Small intestine (tissue), 16 donors: ENCODE measurements around the gene PPP1R15A. TPM values are rescaled to one million over a fixed set of nuclear protein-coding genes. Genes with fewer than 3 reads are reported as not detected.
A peak's percentile ranks its signal among the peaks of the same experiment; 100 is the strongest.

ENCODE experiments used
- DNase-seq, 2 donors: peaks; one replicate each; pipeline versions ENCODE4 v3.0.0 to v3.0.0-alpha.2; 2013
- FAIRE-seq: peaks from 2 replicates; lab custom pipeline; 2012; peaks lifted over from hg19 to GRCh38; lab: Jason Lieb, UNC
- H3K27ac ChIP-seq, 3 donors: one replicate each; pipeline ENCODE4 v1.5.1; 2013; ENCODE audit warnings: low read length in 2 of 3, mild to moderate bottlenecking in 2 of 3, control low read depth in 1 of 3, inconsistent platforms in 1 of 3, low read depth in 1 of 3, moderate library complexity in 1 of 3
- H3K27me3 ChIP-seq, 3 donors: one replicate each; pipeline ENCODE4 v1.6.1; 2013; ENCODE audit warnings: low read length in 3 of 3, inconsistent platforms in 1 of 3; ENCODE audit not compliant: control insufficient read depth in 3 of 3, insufficient read depth in 3 of 3
- H3K36me3 ChIP-seq, 3 donors: one replicate each; pipeline ENCODE4 v1.6.1; 2013; ENCODE audit warnings: low read length in 3 of 3, inconsistent platforms in 1 of 3, low read depth in 1 of 3, mild to moderate bottlenecking in 1 of 3, moderate library complexity in 1 of 3; ENCODE audit not compliant: control insufficient read depth in 3 of 3, insufficient read depth in 2 of 3
- H3K4me1 ChIP-seq, 3 donors: one replicate each; pipeline ENCODE4 v1.6.1; 2013; ENCODE audit warnings: low read length in 2 of 3, inconsistent platforms in 1 of 3, low read depth in 1 of 3, mild to moderate bottlenecking in 1 of 3, moderate library complexity in 1 of 3; ENCODE audit not compliant: control insufficient read depth in 3 of 3, insufficient read depth in 2 of 3
- H3K4me3 ChIP-seq, 3 donors: one replicate each; pipeline ENCODE4 v1.5.1; 2013; ENCODE audit warnings: low read length in 3 of 3, control low read depth in 1 of 3, inconsistent platforms in 1 of 3, low read depth in 1 of 3, mild to moderate bottlenecking in 1 of 3, moderate library complexity in 1 of 3
- H3K9me3 ChIP-seq, 2 donors: one replicate each; pipeline ENCODE4 v1.6.1; 2013; ENCODE audit warnings: low read depth in 1 of 2, low read length in 1 of 2; ENCODE audit not compliant: control insufficient read depth in 2 of 2, insufficient read depth in 1 of 2
- WGBS, 3 donors: extraction: QIAGEN DNeasy Blood & Tissue Kit; methylation state at CpG; one replicate each; pipeline ENCODE4 v1.1.7; 2013; 5-methylcytosine and 5-hydroxymethylcytosine counted together
- long read RNA-seq, 10 donors: transcript quantifications; one replicate each; lab custom pipeline, GENCODE V29; 2026
- polyA plus RNA-seq, 4 donors: library from polyadenylated mRNA; stranded (reverse) in 3 of 4; unstranded in 1 of 4; fragments of 200-250 nt in 3 of 4; fragments of 120-200 nt in 1 of 4; gene quantifications; one replicate each; pipeline versions ENCODE4 v1.2.1 to v1.2.3, GENCODE V29; 2013
- donor health status: healthy with polysubstance abuse.
- donor health status: control.
- donor health status: control.
- donor health status: Bipolar disorder and iron deficiency.
- donor health status: healthy.

PPP1R15A gene
- 10 to 100 TPM; 52.8 to 73.0 (median 60.6) TPM for polyA plus RNA-seq
- long read RNA-seq, donor 1, transcript PPP1R15A-202 (1 exons, 1,725 nt), result major isoform, 40 of 134 reads
- long read RNA-seq, donor 1, transcript PPP1R15A-201 (3 exons, 2,378 nt), result minor isoform, 12 of 134 reads
- long read RNA-seq, donor 1, partial matches to known transcripts, result 82 of 134 reads
- long read RNA-seq, donor 1, other reads (novel, unspliced or antisense), result 0 of 134 reads
- long read RNA-seq, donor 2, partial matches to known transcripts, result 7 of 11 reads
- long read RNA-seq, donor 2, other reads (novel, unspliced or antisense), result 0 of 11 reads
- long read RNA-seq, donor 3, transcript PPP1R15A-202 (1 exons, 1,725 nt), result major isoform, 14 of 51 reads
- long read RNA-seq, donor 3, partial matches to known transcripts, result 33 of 51 reads
- long read RNA-seq, donor 3, other reads (novel, unspliced or antisense), result 0 of 51 reads
- long read RNA-seq, donor 4, partial matches to known transcripts, result 0 of 1 reads
- long read RNA-seq, donor 4, other reads (novel, unspliced or antisense), result 0 of 1 reads
- long read RNA-seq, donor 5, transcript PPP1R15A-202 (1 exons, 1,725 nt), result major isoform, 6 of 17 reads
- long read RNA-seq, donor 5, transcript PPP1R15A-201 (3 exons, 2,378 nt), result major isoform, 6 of 17 reads
- long read RNA-seq, donor 5, partial matches to known transcripts, result 5 of 17 reads
- long read RNA-seq, donor 5, other reads (novel, unspliced or antisense), result 0 of 17 reads
- long read RNA-seq, donor 6, transcript PPP1R15A-202 (1 exons, 1,725 nt), result major isoform, 9 of 52 reads
- long read RNA-seq, donor 6, partial matches to known transcripts, result 40 of 52 reads
- long read RNA-seq, donor 6, other reads (novel, unspliced or antisense), result 0 of 52 reads
- long read RNA-seq, donor 7, transcript PPP1R15A-202 (1 exons, 1,725 nt), result minor isoform, 28 of 173 reads
- long read RNA-seq, donor 7, transcript PPP1R15A-201 (3 exons, 2,378 nt), result major isoform, 35 of 173 reads
- long read RNA-seq, donor 7, partial matches to known transcripts, result 110 of 173 reads
- long read RNA-seq, donor 7, other reads (novel, unspliced or antisense), result 0 of 173 reads
- long read RNA-seq, donor 8, partial matches to known transcripts, result 6 of 8 reads
- long read RNA-seq, donor 8, other reads (novel, unspliced or antisense), result 0 of 8 reads
- long read RNA-seq, donor 9, transcript PPP1R15A-202 (1 exons, 1,725 nt), result major isoform, 6 of 29 reads
- long read RNA-seq, donor 9, partial matches to known transcripts, result 20 of 29 reads
- long read RNA-seq, donor 9, other reads (novel, unspliced or antisense), result 0 of 29 reads
- long read RNA-seq, donor 10, transcript PPP1R15A-202 (1 exons, 1,725 nt), result major isoform, 12 of 45 reads
- long read RNA-seq, donor 10, partial matches to known transcripts, result 30 of 45 reads
- long read RNA-seq, donor 10, other reads (novel, unspliced or antisense), result 0 of 45 reads

DNA sequence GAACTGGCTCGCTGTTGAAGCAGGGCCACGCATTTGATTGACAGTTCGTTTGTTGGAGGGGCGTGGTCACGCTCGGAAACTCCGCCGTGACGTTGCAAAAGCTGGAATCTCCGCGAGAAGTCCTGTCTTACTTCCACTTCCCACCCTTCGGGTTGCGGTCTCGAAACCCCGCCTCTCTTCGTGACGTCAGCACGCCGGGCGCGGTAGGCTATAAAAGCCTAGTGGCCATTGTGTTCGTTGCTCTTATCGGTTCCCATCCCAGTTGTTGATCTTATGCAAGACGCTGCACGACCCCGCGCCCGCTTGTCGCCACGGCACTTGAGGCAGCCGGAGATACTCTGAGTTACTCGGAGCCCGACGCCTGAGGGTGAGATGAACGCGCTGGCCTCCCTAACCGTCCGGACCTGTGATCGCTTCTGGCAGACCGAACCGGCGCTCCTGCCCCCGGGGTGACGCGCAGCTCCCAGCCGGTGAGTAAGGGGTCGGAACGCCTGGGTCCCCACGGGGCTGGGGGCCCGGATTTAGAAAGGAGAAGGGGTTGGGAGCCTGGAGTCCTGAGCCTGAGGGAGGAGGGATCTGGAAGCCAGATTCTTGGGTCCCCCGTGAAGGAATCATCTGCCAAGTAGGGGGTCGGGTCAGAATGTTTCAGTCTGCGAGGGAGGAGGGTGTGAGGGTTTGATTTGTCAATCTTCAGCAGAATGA lies at the start of gene PPP1R15A:
Gene PPP1R15A, plus strand, starts transcription at position 240 of the 702 bp plus-strand sequence. CDS start 813 bp downstream, outside the sequence.
- Histone ChIP-seq H3K27me3 (no peaks in the 10 kb centered on the region), H3K4me1 (peaks cover 0 to 50% (median 3%) of the 10 kb centered on the region in 3 donors), H3K9me3 (no peaks in the 10 kb centered on the region), H3K27ac (peak within 1 kb of the TSS; percentile 99 to 100 (median 100)), H3K4me3 (peak within 1 kb of the TSS; percentile 95 to 97 (median 97)), H3K36me3 (peaks cover 4 to 43% (median 8%) of the 10 kb centered on the region in 3 donors)
- 0 to 1% (median 0%) methylated on average over 53 of the region's 53 CpGs for whole genome bisulfite sequencing, 3 donors
- DNase-seq (peak; percentile 99), FAIRE-seq (no peak)

DNA sequence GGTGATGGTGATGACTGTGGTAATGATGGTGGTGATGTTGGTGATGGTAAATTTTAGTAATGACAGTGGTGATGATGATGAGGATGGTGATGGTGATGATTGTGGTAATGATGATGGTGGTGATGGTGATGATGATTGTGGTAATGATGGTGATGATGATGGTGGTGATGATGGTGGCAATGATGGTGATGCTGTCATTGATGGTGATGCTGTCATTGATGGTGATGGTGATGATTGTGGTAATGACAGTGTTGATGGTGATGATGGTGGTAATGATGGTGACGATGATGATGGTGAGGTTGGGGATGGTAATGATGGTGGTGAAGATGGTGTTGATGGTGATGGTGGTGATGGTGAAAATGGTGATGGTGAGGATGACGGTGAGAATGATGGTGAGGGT lies 49.7 kb upstream of the PPP1R15A start:
- H3K4me1 ChIP-seq, result peaks cover 0 to 5% (median 0%) of the 10 kb centered on the region in 3 donors
- FAIRE-seq, result no peak
- WGBS, 3 donors, result 97 to 100% (median 98%) methylated on average over 2 of the region's 2 CpGs
- H3K27me3 ChIP-seq, result no peaks in the 10 kb centered on the region
- no peak for DNase-seq
- H3K27ac ChIP-seq, result no peak overlapping the region
- peaks cover 0 to 2% of the 10 kb centered on the region in 2 donors for H3K9me3 ChIP-seq
- H3K36me3 ChIP-seq, result peaks cover 0 to 42% (median 0%) of the 10 kb centered on the region in 3 donors
- H3K4me3 ChIP-seq, result no peak overlapping the region

GRCh38 chr19:48826606-48827020 lies 45.6 kb upstream of the PPP1R15A start:
- Histone ChIP-seq H3K4me1 (peaks cover 0 to 11% (median 0%) of the 10 kb centered on the region in 3 donors), H3K27me3 (no peaks in the 10 kb centered on the region), H3K9me3 (peaks cover 0 to 2% of the 10 kb centered on the region in 2 donors), H3K4me3 (no peak overlapping the region), H3K36me3 (peaks cover 0 to 58% (median 0%) of the 10 kb centered on the region in 3 donors), H3K27ac (no peak overlapping the region)
- no peak for DNase-seq
- no peak for FAIRE-seq
- 65 to 78% (median 69%) methylated on average over 8 of the region's 8 CpGs for WGBS, 3 donors

DNA sequence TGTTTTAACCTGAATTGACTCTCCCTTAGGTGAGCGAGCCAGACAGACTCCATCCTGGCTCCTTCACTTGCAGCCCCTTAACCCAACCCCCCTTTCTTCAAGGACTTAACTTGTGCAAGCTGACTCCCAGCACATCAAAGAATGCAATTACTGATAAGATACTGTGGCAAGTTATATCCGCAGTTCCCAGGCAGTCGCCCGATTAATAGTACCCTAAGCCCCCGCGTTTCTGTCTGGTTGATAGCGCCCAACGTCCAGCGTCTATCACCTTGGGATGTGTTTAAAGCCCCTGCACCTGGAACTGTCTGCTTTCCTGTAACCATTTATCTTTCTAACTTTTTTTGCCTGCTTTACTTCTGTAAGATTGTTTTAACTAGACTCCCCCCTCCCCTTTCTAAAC lies 42.1 kb upstream of the PPP1R15A start:
- Histone ChIP-seq H3K36me3 (peaks cover 0 to 75% (median 0%) of the 10 kb centered on the region in 3 donors), H3K4me3 (no peak overlapping the region), H3K4me1 (peaks cover 0 to 11% (median 0%) of the 10 kb centered on the region in 3 donors), H3K27ac (no peak overlapping the region), H3K27me3 (no peaks in the 10 kb centered on the region), H3K9me3 (peaks cover 0 to 2% of the 10 kb centered on the region in 2 donors)
- 8 to 66% (median 45%) methylated on average over 9 of the region's 9 CpGs for WGBS, 3 donors
- DNase-seq (no peak), FAIRE-seq (no peak)

DNA sequence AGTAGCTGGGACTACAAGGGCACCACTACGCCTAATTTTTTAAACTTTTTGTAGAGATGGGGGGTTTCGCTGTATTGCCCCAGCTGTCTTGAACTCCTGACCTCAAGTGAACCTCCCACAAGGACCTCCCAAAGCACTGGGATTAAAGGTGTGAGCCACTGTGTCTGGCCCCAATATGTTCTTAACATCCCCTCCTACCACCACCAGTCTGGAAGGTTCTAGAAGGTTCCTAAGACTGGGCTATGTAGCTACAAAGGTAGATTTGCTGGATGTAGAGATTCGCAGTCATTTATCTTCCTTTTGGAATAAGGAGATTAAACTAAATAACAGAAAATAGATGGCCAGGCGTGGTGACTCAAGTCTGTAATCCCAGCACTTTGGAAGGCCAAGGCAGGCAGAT lies 41.3 kb upstream of the PPP1R15A start:
- no peak for DNase-seq
- no peak for FAIRE-seq
- Histone ChIP-seq H3K27me3 (no peaks in the 10 kb centered on the region), H3K36me3 (peaks cover 0 to 71% (median 0%) of the 10 kb centered on the region in 3 donors), H3K4me3 (no peak overlapping the region), H3K4me1 (peaks cover 0 to 17% (median 0%) of the 10 kb centered on the region in 3 donors), H3K9me3 (peaks cover 0 to 2% of the 10 kb centered on the region in 2 donors), H3K27ac (no peak overlapping the region)
- WGBS, 3 donors, result 91 to 97% (median 95%) methylated on average over 4 of the region's 4 CpGs

DNA sequence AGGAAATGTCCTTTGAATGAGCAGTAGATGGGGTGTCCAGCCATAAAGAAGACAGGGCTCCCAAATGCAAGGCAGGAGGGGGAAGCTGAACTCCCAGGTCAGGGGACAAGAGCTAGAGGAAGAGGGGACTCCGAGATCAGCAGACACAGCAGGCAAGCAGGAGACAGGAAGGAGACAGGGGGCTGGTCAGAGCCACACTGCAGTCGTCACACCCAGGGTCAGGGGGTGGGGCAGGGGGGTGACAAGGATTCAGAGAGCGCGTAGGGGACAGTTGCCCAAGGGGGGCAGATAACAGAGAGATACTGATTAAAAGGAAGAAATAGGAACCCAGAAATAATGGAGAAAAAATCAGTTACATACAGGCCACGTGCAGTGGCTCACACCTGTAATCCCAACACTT lies 39.2 kb upstream of the PPP1R15A start:
- Histone ChIP-seq H3K27ac (no peak overlapping the region), H3K4me1 (peaks cover 0 to 22% (median 0%) of the 10 kb centered on the region in 3 donors), H3K4me3 (no peak overlapping the region), H3K36me3 (peaks cover 0 to 57% (median 0%) of the 10 kb centered on the region in 3 donors), H3K27me3 (no peaks in the 10 kb centered on the region), H3K9me3 (no peaks in the 10 kb centered on the region)
- DNase-seq, result no peak
- FAIRE-seq, result no peak
- 65 to 73% (median 70%) methylated on average over 5 of the region's 5 CpGs for WGBS, 3 donors

DNA sequence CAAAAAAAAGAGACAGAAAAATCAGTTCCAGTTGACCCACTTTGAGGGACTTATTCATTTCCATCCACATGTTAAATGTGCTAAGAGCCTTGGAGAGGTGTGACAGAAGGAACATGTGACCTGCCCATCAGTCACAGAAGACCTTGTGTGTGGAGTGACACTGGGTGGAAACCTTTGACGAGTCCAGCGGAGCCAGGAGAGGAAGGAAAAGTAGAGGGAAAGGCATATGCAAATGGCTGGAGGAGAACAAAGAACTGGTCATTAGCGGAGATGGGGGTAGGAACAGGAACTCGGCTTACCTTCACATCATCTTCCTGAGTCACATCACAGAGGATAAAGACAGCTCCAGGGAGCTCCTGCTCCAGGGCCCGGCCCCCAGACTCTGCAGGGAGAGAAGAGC lies 38.2 kb upstream of the PPP1R15A start:
- peaks cover 0 to 22% (median 0%) of the 10 kb centered on the region in 3 donors for H3K4me1 ChIP-seq
- no peaks in the 10 kb centered on the region for H3K9me3 ChIP-seq
- H3K4me3 ChIP-seq, result no peak overlapping the region
- H3K36me3 ChIP-seq, result peaks cover 0 to 51% (median 0%) of the 10 kb centered on the region in 3 donors
- H3K27me3 ChIP-seq, result no peaks in the 10 kb centered on the region
- WGBS, 3 donors, result 80 to 94% (median 85%) methylated on average over 5 of the region's 5 CpGs
- FAIRE-seq, result no peak
- DNase-seq, result no peak
- no peak overlapping the region for H3K27ac ChIP-seq
